ENCODE measurements around the gene PLEKHF1. TPM values are rescaled to one million over a fixed set of nuclear protein-coding genes. Genes with fewer than 3 reads are reported as not detected.

Gene PLEKHF1
- total RNA-seq, 1 experiment from 2014 or later: 5.5 TPM

GRCh38 chr19:29618434-29618833 lies 46.8 kb upstream of the PLEKHF1 start:
- Histone ChIP-seq H3K4me2 (ENCODE audit: low read length) (no peak overlapping the region), H4K20me1 (ENCODE audit: insufficient read depth) (no peaks in the 10 kb centered on the region), H3K27ac (ENCODE audit: low read depth, low read length) (no peak overlapping the region), H3K79me2 (ENCODE audit: insufficient read depth, low read length) (no peaks in the 10 kb centered on the region), H3K4me3 (replicated peaks in 1 of 2; ENCODE audit: low read depth in 1 of 2, low read length in 2 of 2) (no peak overlapping the region), H3K9me2 (ENCODE audit: insufficient read depth) (no peaks in the 10 kb centered on the region), H3K9ac (ENCODE audit: low read length) (no peak overlapping the region), H3K27me3 (ENCODE audit: insufficient read depth, low read length) (no peaks in the 10 kb centered on the region), H3K9me3 (ENCODE audit: control insufficient read depth in 1 of 2, insufficient read depth in 1 of 2, low read depth in 1 of 2, low read length in 2 of 2) (no peaks in the 10 kb centered on the region), H3K36me3 (ENCODE audit: control insufficient read depth in 1 of 2, insufficient read depth in 2 of 2, low read length in 2 of 2) (peaks cover 0 to 12% of the 10 kb centered on the region in 2 experiments; a peak in 2 of 4 replicates), H2AFZ (ENCODE audit: low read depth, low read length, poor library complexity, severe bottlenecking) (no peak overlapping the region), H3K4me1 (ENCODE audit: control insufficient read depth in 1 of 2, insufficient read depth in 2 of 2, low read length in 2 of 2) (no peaks in the 10 kb centered on the region)
- no TSS peak for BruUV-seq (replicated peaks)
- intact Hi-C loops (cut with micrococcal nuclease): no loop called here
- ATAC-seq (no peak), DNase-seq (ENCODE audit: low read depth, low spot score) (no peak)
- TF ChIP-seq CEBPB (IDR thresholded peaks at IDR 0.05; ENCODE audit: low read depth) (no peak), RAD21 (IDR thresholded peaks at IDR 0.05; ENCODE audit: low read depth) (no peak), FOSL1 (IDR thresholded peaks at IDR 0.05; ENCODE audit: low read depth) (no peak), ELF1 (IDR thresholded peaks at IDR 0.05; ENCODE audit: borderline replicate concordance, low read depth) (no peak), POLR2AphosphoS5 (IDR thresholded peaks at IDR 0.05; ENCODE audit: low read depth, low read length) (no peak), TCF7L2 (IDR thresholded peaks at IDR 0.05; ENCODE audit: borderline replicate concordance, extremely low read depth, insufficient read depth, insufficient read length) (no peak), SP1 (IDR thresholded peaks at IDR 0.05; ENCODE audit: low read depth) (no peak), SIN3A (IDR thresholded peaks at IDR 0.05; ENCODE audit: low read depth) (no peak)
- TF ChIP-seq, protein P1, sequence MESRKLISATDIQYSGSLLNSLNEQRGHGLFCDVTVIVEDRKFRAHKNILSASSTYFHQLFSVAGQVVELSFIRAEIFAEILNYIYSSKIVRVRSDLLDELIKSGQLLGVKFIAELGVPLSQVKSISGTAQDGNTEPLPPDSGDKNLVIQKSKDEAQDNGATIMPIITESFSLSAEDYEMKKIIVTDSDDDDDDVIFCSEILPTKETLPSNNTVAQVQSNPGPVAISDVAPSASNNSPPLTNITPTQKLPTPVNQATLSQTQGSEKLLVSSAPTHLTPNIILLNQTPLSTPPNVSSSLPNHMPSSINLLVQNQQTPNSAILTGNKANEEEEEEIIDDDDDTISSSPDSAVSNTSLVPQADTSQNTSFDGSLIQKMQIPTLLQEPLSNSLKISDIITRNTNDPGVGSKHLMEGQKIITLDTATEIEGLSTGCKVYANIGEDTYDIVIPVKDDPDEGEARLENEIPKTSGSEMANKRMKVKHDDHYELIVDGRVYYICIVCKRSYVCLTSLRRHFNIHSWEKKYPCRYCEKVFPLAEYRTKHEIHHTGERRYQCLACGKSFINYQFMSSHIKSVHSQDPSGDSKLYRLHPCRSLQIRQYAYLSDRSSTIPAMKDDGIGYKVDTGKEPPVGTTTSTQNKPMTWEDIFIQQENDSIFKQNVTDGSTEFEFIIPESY (IDR thresholded peaks at IDR 0.05; ENCODE audit: extremely low read depth, insufficient replicate concordance, low read length): no peak
- ChIA-PET RAD21 (ENCODE audit: low non-redundant PET in 1 of 2, low total read pairs in 2 of 2, uncharacterized antibody in 2 of 2, unreplicated experiment in 2 of 2) (no interaction called here), POLR2A (no interaction called here), CTCF (no interaction called here)

DNA sequence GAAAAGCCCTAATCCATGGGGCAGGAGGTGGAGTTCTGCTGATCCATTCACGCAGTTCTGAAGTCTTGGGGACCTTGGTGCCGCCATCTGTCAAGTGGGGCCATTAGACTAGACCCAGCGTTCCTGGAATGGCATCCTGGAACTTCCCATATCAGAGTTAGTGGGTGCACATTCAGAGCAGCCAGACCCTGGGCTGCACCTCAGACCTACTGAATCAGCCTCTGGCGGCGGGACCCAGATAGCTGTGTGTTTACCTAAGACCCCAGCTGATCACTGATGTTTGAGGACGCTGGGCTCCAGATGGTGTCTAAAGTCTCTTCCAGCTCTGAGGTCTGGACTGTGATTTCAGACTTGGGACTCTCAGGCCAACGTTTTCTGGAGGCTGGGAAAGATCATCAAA lies 46.4 kb upstream of the PLEKHF1 start:
- ChIA-PET RAD21 (ENCODE audit: low non-redundant PET in 1 of 2, low total read pairs in 2 of 2, uncharacterized antibody in 2 of 2, unreplicated experiment in 2 of 2) (no interaction called here), POLR2A (no interaction called here), CTCF (no interaction called here)
- Histone ChIP-seq H3K79me2 (ENCODE audit: insufficient read depth, low read length) (no peaks in the 10 kb centered on the region), H3K9me2 (ENCODE audit: insufficient read depth) (no peaks in the 10 kb centered on the region), H3K36me3 (ENCODE audit: control insufficient read depth in 1 of 2, insufficient read depth in 2 of 2, low read length in 2 of 2) (peaks cover 0 to 8% of the 10 kb centered on the region in 2 experiments; a peak in 1 of 4 replicates), H3K4me3 (replicated peaks in 1 of 2; ENCODE audit: low read depth in 1 of 2, low read length in 2 of 2) (no peak overlapping the region), H3K9ac (ENCODE audit: low read length) (no peak overlapping the region), H3K27me3 (ENCODE audit: insufficient read depth, low read length) (no peaks in the 10 kb centered on the region), H3K4me1 (ENCODE audit: control insufficient read depth in 1 of 2, insufficient read depth in 2 of 2, low read length in 2 of 2) (no peaks in the 10 kb centered on the region), H3K9me3 (ENCODE audit: control insufficient read depth in 1 of 2, insufficient read depth in 1 of 2, low read depth in 1 of 2, low read length in 2 of 2) (no peaks in the 10 kb centered on the region), H4K20me1 (ENCODE audit: insufficient read depth) (no peaks in the 10 kb centered on the region), H3K27ac (ENCODE audit: low read depth, low read length) (no peak overlapping the region), H2AFZ (ENCODE audit: low read depth, low read length, poor library complexity, severe bottlenecking) (no peak overlapping the region), H3K4me2 (ENCODE audit: low read length) (no peak overlapping the region)
- ATAC-seq (no peak), DNase-seq (ENCODE audit: low read depth, low spot score) (no peak)
- intact Hi-C loops (cut with micrococcal nuclease): no loop called here
- no TSS peak for BruUV-seq (replicated peaks)
- TF ChIP-seq EZH2phosphoT487 (IDR thresholded peaks at IDR 0.05; ENCODE audit: borderline replicate concordance): no peak
- no peak for TF ChIP-seq SIN3A (IDR thresholded peaks at IDR 0.05; ENCODE audit: low read depth)
- TF ChIP-seq, protein P1 (IDR thresholded peaks at IDR 0.05; ENCODE audit: extremely low read depth, insufficient replicate concordance, low read length): no peak
- TF ChIP-seq SRF (IDR thresholded peaks at IDR 0.05; ENCODE audit: low read depth): no peak
- no peak for TF ChIP-seq CEBPB (IDR thresholded peaks at IDR 0.05; ENCODE audit: low read depth)
- no peak for TF ChIP-seq EGR1 (IDR thresholded peaks at IDR 0.05; ENCODE audit: low read depth)
- TF ChIP-seq EZH2 (IDR thresholded peaks at IDR 0.05): no peak
- no peak for TF ChIP-seq REST (IDR thresholded peaks at IDR 0.05; ENCODE audit: low read depth)
